ENCODE data around the gene SAMD9L. TPM values are rescaled to one million over a fixed set of nuclear protein-coding genes. Genes with fewer than 3 reads are reported as not detected.

SAMD9L gene
- total RNA-seq, 1 experiment from 2014 or later, result not detected

DNA sequence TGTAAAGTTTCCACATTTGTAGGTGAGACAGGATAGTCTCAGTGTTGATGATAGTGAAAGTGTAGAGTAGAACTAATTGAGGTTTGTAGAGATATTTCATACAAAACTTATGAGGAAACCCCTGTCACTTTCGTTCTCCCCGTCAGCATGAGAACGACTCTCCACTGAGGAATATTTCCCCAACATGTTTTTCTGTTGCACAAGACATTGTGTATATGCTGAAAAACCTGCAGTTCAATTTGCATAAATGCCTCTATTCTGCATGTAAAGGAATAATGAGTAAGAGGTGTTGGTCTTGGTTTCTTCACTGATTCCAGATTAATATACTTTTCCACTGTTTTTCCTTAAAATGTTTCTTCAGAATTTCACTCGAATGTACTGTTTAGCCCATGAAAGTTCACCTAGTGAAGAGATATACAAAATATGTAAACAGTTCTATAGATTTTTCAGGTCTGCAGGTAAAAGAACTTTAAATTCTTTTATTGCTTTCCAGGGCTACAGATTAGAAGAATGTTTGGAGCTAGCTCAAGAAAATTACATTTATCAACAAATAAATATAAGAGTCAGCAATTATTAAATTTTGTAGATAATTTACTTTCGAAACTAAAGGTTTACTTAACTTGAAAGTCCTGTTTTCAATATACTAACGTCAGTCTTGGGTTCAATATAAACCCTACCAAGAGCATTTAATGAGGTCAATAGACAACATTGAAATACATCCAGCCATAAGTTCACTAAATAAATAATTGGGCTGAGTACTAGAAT lies 40.9 kb upstream of the SAMD9L start:
- TF ChIP-seq, protein P1, sequence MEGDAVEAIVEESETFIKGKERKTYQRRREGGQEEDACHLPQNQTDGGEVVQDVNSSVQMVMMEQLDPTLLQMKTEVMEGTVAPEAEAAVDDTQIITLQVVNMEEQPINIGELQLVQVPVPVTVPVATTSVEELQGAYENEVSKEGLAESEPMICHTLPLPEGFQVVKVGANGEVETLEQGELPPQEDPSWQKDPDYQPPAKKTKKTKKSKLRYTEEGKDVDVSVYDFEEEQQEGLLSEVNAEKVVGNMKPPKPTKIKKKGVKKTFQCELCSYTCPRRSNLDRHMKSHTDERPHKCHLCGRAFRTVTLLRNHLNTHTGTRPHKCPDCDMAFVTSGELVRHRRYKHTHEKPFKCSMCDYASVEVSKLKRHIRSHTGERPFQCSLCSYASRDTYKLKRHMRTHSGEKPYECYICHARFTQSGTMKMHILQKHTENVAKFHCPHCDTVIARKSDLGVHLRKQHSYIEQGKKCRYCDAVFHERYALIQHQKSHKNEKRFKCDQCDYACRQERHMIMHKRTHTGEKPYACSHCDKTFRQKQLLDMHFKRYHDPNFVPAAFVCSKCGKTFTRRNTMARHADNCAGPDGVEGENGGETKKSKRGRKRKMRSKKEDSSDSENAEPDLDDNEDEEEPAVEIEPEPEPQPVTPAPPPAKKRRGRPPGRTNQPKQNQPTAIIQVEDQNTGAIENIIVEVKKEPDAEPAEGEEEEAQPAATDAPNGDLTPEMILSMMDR (IDR thresholded peaks at IDR 0.05; ENCODE audit: insufficient read depth in 1 of 2, low read depth in 1 of 2, low read length in 1 of 2, severe bottlenecking in 1 of 2, unreplicated experiment in 1 of 2), result no peak
- peaks cover 3% of the 10 kb centered on the region; the same call in 1 of the 2 replicates for H3K4me1 ChIP-seq
- intact Hi-C loops (cut with micrococcal nuclease; ENCODE audit: unreplicated experiment), result no loop called here
- no peaks in the 10 kb centered on the region for H3K9me3 ChIP-seq
- H3K27ac Mint-ChIP-seq (ENCODE audit: unreplicated experiment), result no peak overlapping the region
- H3K36me3 Mint-ChIP-seq (ENCODE audit: insufficient read depth, unreplicated experiment), result no peaks in the 10 kb centered on the region
- H3K36me3 ChIP-seq (ENCODE audit: control insufficient read depth, insufficient read depth, low read length), result no peaks in the 10 kb centered on the region
- DNase-seq, result no peak
- no peaks in the 10 kb centered on the region for H3K9me3 Mint-ChIP-seq (ENCODE audit: unreplicated experiment)
- peaks cover 13% of the 10 kb centered on the region for H3K4me1 Mint-ChIP-seq (ENCODE audit: low read depth, unreplicated experiment)
- BruUV-seq (replicated peaks), result no TSS peak
- POLR2A ChIA-PET, result no interaction called here
- peaks cover 2% of the 10 kb centered on the region for H3K27me3 Mint-ChIP-seq (ENCODE audit: insufficient read depth, unreplicated experiment)
- no peaks in the 10 kb centered on the region for H3K27me3 ChIP-seq (replicated peaks; ENCODE audit: control insufficient read depth, insufficient read depth, low read length)
- no peak overlapping the region for H3K4me3 Mint-ChIP-seq (ENCODE audit: unreplicated experiment)
- CTCF ChIA-PET, result no interaction called here
- H3K4me3 ChIP-seq (ENCODE audit: low read depth, low read length), result no peak overlapping the region

DNA sequence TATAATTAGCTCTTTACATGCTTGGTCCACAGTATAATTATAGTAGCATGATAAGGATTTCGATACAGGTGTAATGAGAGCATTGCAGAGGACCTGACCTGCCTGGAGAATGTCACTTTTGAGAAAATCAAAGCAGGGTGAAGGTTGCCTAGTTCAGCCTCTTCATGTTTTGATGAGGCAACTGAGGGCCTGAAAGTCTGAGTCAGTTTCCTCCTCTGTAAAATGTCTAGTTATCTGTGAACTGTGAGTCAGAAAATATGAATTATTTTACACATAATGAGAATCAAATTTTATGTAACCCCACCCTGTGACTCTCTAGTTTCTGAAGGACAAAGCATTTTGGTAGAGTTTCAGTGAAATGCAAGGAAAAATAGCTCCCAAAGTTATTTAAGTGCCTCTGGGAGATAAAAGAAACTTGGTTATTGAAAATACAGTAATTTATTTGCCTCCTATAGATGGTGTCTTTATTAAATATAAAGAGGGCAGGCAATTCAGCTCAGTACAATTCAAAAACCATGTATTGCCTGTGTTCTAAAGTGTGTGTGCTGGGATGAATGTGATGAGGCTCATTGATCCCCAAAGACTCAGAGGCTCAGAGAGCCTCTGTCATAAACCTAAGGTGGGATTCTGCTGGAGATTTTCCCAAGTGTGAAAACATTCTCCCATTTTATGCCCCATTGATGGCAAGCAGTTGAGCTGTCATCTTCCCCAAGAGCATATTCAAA lies 37.3 kb upstream of the SAMD9L start:
- Mint-ChIP-seq H3K36me3 (ENCODE audit: insufficient read depth, unreplicated experiment) (peaks cover 5% of the 10 kb centered on the region), H3K27me3 (ENCODE audit: insufficient read depth, unreplicated experiment) (peaks cover 2% of the 10 kb centered on the region), H3K9me3 (ENCODE audit: unreplicated experiment) (no peaks in the 10 kb centered on the region), H3K4me3 (ENCODE audit: unreplicated experiment) (no peak overlapping the region), H3K4me1 (ENCODE audit: low read depth, unreplicated experiment) (peaks cover 8% of the 10 kb centered on the region), H3K27ac (ENCODE audit: unreplicated experiment) (no peak overlapping the region)
- CTCF ChIA-PET, result interaction anchor here (0.6 kb wide), 1 partner anchor 303 kb away, joined by 3 read pairs; no protein-coding TSS in a partner anchor
- no peak for DNase-seq
- POLR2A ChIA-PET, result no interaction called here
- no TSS peak for BruUV-seq (replicated peaks)
- no peaks in the 10 kb centered on the region for H3K27me3 ChIP-seq (replicated peaks; ENCODE audit: control insufficient read depth, insufficient read depth, low read length)
- H3K9me3 ChIP-seq, result no peaks in the 10 kb centered on the region
- TF ChIP-seq, protein P1 (IDR thresholded peaks at IDR 0.05; ENCODE audit: insufficient read depth in 1 of 2, low read depth in 1 of 2, low read length in 1 of 2, severe bottlenecking in 1 of 2, unreplicated experiment in 1 of 2), result no peak
- intact Hi-C loops (cut with micrococcal nuclease; ENCODE audit: unreplicated experiment), result no loop called here
- no peaks in the 10 kb centered on the region for H3K36me3 ChIP-seq (ENCODE audit: control insufficient read depth, insufficient read depth, low read length)
- H3K4me1 ChIP-seq, result no peaks in the 10 kb centered on the region
- no peak overlapping the region for H3K4me3 ChIP-seq (ENCODE audit: low read depth, low read length)

DNA sequence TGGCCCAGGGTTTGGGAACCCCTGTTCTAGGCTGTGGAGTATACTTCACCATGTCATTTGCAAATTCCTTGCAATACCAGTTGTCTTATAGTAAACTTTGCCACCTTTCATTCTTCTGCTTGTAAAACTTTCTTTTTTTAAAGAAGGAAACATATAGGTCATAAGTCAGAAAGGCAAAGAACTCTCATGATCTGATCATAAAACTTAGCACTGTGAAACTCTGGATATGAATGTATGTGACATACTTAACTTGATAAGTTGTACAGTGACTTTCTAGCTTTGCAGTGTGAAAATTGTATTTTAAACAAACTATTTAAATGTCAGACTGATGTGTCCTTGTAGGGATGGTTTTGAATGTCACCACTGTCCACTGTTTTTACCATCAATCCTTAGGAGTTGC lies 31.0 kb upstream of the SAMD9L start:
- ChIA-PET CTCF (interaction anchor here (1.0 to 2.2 kb wide), 2 partner anchors 49 to 53 kb away, joined by 6 to 12 read pairs; partner anchors contain the start of gene VPS50), POLR2A (no interaction called here)
- no peaks in the 10 kb centered on the region for H3K4me1 ChIP-seq
- H3K4me3 Mint-ChIP-seq (ENCODE audit: unreplicated experiment), result no peak overlapping the region
- no peaks in the 10 kb centered on the region for H3K9me3 Mint-ChIP-seq (ENCODE audit: unreplicated experiment)
- peaks cover 7% of the 10 kb centered on the region for H3K27me3 Mint-ChIP-seq (ENCODE audit: insufficient read depth, unreplicated experiment)
- no peaks in the 10 kb centered on the region for H3K27me3 ChIP-seq (replicated peaks; ENCODE audit: control insufficient read depth, insufficient read depth, low read length)
- BruUV-seq (replicated peaks), result no TSS peak
- intact Hi-C loops (cut with micrococcal nuclease; ENCODE audit: unreplicated experiment), result loop anchor here (2.0 to 5.0 kb wide), 3 partner anchors 30 to 193 kb away; no protein-coding TSS in a partner anchor
- no peak overlapping the region for H3K27ac Mint-ChIP-seq (ENCODE audit: unreplicated experiment)
- H3K36me3 ChIP-seq (ENCODE audit: control insufficient read depth, insufficient read depth, low read length), result no peaks in the 10 kb centered on the region
- no peaks in the 10 kb centered on the region for H3K9me3 ChIP-seq
- TF ChIP-seq, protein P1 (IDR thresholded peaks at IDR 0.05; ENCODE audit: insufficient read depth in 1 of 2, low read depth in 1 of 2, low read length in 1 of 2, severe bottlenecking in 1 of 2, unreplicated experiment in 1 of 2), result no peak
- peaks cover 5% of the 10 kb centered on the region for H3K36me3 Mint-ChIP-seq (ENCODE audit: insufficient read depth, unreplicated experiment)
- no peak for DNase-seq
- no peaks in the 10 kb centered on the region for H3K4me1 Mint-ChIP-seq (ENCODE audit: low read depth, unreplicated experiment)
- no peak overlapping the region for H3K4me3 ChIP-seq (ENCODE audit: low read depth, low read length)
